ENCODE data around the gene C3orf20. TPM values are rescaled to one million over a fixed set of nuclear protein-coding genes. Genes with fewer than 3 reads are reported as not detected.
"Not testable (repeated sequence)": the region's sequence is repeated elsewhere in the genome, so short reads cannot be mapped to it uniquely, and the experiment has no call there.

Gene C3orf20
- total RNA-seq, 1 donor from 2014 or later = 0.13 TPM

GRCh38 chr3:14647976-14648955 is 26.7 kb upstream of the C3orf20 start:
- peak; percentile 43 for ATAC-seq
- DNase-seq (ENCODE audit: low spot score) = peak; percentile 56

DNA sequence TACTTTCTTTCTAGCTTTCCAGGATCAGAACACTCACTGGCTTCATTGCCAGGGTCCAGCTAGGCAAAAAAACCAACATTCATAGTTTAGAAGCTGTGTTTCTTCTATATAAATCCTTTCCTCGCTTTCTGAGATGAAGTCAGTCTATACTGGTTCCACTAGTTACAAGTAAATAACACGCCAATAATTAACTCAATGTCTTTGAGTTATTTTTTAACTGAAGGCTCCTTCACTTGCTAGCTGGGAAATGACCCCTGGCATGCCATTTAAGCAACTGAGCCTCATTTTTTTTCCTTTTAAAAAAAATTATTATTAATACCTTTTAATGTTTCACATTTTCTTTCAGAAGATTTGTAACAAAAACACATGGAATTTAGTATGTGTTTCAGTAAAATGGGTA is 25.5 kb upstream of the C3orf20 start:
- DNase-seq (ENCODE audit: low spot score) (no peak), ATAC-seq (no peak)

GRCh38 chr3:14650193-14650592 is 24.7 kb upstream of the C3orf20 start:
- DNase-seq (ENCODE audit: low spot score) (no peak), ATAC-seq (no peak)

GRCh38 chr3:14651440-14652251 is 23.3 kb upstream of the C3orf20 start, which contains the start of gene CCDC174:
TSS of gene CCDC174 (plus strand) at chr3:14651762. CDS start at chr3:14651837, 75 bp downstream.
- ATAC-seq (peak; percentile 94), DNase-seq (ENCODE audit: low spot score) (peak; percentile 96)

GRCh38 chr3:14652360-14652907 is 22.5 kb upstream of the C3orf20 start:
- not testable (repeated sequence) for ATAC-seq; DNase-seq (ENCODE audit: low spot score)

- DNase-seq (ENCODE audit: low spot score) (no peak), ATAC-seq (no peak)
These were observed 17.4 kb upstream of the C3orf20 start for GRCh38 chr3:14657579-14657978.

DNA sequence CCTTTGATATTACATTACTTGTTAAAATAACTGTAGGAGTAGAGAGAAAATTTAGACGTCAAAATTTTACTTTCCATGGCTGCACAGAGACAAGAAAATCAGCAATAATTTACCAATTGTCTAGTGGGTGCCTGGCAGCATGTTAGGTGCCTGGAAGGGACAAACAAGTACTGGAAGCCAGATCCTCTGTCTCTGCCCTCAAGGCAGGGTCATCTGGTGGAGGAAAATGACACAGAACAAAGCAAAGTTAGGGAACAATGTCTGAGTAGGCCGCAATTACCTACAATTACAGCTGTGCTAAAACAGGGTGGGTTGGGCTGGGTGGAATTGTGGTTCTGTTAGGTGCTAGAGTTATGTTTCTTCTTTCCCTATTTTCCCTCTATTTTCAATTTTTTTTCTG is 16.0 kb upstream of the C3orf20 start:
- ATAC-seq = no peak
- DNase-seq (ENCODE audit: low spot score) = no peak

GRCh38 chr3:14660942-14661341 is 14.0 kb upstream of the C3orf20 start:
- no peak for ATAC-seq
- no peak for DNase-seq (ENCODE audit: low spot score)

DNA sequence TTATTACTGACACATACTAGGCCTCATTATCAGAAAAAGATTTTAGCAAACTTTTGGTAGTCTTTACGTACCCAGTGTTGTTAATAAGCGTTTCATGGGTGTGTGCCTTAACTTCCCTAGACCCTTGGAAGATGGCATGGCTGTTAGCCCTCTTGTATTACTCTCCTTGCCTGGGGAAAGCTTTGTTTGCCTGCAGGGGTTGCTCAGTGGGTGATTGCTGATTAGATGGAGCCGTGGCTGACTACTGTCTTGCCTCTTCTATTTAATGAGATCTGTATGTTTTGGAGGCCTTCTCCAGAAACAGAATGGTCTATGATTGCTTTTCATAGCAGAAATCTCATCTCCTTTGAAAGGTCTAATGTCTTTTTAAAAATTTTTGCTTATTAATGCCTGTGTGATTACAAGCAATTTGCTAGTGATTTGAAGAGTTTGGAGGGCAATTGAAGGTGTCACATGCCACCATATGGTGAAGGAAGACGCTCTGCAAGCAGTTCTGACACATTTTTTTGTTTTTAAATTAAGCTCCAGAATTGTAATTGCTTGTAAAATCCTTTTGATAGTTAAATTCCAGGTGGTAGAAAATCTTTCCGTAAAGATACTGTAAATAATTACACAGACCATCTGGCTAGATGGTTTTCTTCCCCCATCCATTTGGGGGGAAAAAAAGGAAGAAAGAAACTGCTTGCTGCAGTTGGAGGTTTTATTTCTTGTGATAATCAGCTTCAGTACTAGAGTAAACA is 11.4 kb upstream of the C3orf20 start:
- no peak for DNase-seq (ENCODE audit: low spot score)
- ATAC-seq = no peak

DNA sequence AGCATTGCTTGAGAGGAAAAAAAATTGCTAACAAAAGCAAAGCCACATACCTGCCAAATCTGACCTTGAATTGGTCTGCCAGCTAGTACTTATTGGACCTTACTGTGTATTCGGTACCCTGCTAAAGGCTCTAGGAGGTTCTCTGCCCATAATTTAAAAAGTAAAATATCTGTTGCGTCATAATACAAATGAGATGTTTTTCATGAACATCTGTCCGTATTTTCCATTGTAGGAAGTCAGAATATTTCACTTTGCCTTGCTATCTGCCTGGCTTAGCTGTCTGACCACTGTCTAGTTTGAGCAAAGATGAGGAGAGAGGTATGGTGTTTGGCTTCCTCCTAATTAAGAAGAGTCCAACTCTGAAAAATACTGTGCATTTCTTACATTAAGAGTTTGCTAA is 10.8 kb upstream of the C3orf20 start:
- ATAC-seq = no peak

GRCh38 chr3:14672588-14672987 is 2.4 kb upstream of the C3orf20 start:
- no peak for ATAC-seq
- DNase-seq (ENCODE audit: low spot score) = no peak

More for the DNA sequence above, 10.8 kb upstream of the C3orf20 start:
- no peak for DNase-seq (ENCODE audit: low spot score)

GRCh38 chr3:14676881-14677280 is 1.9 kb downstream of the C3orf20 start:
- no peak for ATAC-seq
- DNase-seq (ENCODE audit: low spot score) = no peak

- DNase-seq (ENCODE audit: low spot score) (peak; percentile 71), ATAC-seq (peak; percentile 78)
These were observed 3.1 kb downstream of the C3orf20 start for GRCh38 chr3:14678015-14678503.

GRCh38 chr3:14680115-14680514 is 5.2 kb downstream of the C3orf20 start:
- ATAC-seq = no peak
- DNase-seq (ENCODE audit: low spot score) = no peak

- ATAC-seq = no peak
- no peak for DNase-seq (ENCODE audit: low spot score)
These were observed 5.8 kb downstream of the C3orf20 start for GRCh38 chr3:14680716-14681115.

GRCh38 chr3:14684447-14684846 is 9.5 kb downstream of the C3orf20 start:
- ATAC-seq = no peak
- DNase-seq (ENCODE audit: low spot score) = no peak

DNA sequence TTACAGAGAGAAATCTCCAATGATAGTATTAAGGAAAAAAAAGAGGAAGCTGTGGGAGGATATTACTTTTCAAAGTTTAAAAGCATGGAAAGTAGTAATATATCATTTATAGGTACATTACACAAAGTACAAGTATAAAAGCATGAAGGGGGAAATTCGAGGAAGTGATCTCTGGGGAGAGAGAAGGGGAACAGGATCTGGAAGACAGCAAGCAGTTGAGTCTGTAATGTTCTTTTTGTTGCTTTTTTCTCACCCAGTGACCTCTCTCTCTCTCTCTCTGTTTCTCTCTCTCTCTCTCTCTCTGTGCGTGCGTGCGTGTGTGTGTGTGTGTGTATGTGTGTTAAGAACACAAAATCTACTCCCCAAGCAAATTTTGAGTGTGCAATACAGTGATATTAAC is 10.2 kb downstream of the C3orf20 start:
- ATAC-seq (no peak), DNase-seq (ENCODE audit: low spot score) (no peak)

GRCh38 chr3:14687360-14687759 is 12.4 kb downstream of the C3orf20 start:
- no peak for ATAC-seq
- DNase-seq (ENCODE audit: low spot score) = no peak

DNA sequence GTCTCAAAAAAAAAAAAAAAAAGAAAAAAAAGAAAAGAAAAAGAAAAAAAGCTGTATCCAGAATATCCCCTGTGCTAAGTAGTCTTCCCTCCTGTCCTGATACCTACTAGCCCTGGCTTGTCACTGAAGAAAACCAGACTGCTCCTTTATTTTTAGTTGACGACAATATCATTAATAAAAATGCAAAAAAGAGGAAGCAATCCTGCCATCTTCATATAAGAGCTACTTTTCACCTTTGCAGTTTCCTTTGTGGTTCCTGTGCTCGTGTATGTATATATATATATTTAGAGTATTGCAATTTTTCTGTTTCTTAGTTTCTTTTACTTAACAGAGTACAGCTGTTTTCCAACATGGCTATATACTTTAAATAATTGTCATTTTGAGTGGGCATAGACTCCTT is 13.6 kb downstream of the C3orf20 start:
- DNase-seq (ENCODE audit: low spot score) (no peak), ATAC-seq (no peak)

GRCh38 chr3:14689247-14689980 is 14.5 kb downstream of the C3orf20 start:
- no peak for ATAC-seq
- DNase-seq (ENCODE audit: low spot score) = no peak
